ENCODE data around the gene MOK. TPM values are rescaled to one million over a fixed set of nuclear protein-coding genes. Genes with fewer than 3 reads are reported as not detected.

MOK gene
- polyA plus RNA-seq, 3 donors: 8.7 to 19.7 (median 18.7) TPM

DNA sequence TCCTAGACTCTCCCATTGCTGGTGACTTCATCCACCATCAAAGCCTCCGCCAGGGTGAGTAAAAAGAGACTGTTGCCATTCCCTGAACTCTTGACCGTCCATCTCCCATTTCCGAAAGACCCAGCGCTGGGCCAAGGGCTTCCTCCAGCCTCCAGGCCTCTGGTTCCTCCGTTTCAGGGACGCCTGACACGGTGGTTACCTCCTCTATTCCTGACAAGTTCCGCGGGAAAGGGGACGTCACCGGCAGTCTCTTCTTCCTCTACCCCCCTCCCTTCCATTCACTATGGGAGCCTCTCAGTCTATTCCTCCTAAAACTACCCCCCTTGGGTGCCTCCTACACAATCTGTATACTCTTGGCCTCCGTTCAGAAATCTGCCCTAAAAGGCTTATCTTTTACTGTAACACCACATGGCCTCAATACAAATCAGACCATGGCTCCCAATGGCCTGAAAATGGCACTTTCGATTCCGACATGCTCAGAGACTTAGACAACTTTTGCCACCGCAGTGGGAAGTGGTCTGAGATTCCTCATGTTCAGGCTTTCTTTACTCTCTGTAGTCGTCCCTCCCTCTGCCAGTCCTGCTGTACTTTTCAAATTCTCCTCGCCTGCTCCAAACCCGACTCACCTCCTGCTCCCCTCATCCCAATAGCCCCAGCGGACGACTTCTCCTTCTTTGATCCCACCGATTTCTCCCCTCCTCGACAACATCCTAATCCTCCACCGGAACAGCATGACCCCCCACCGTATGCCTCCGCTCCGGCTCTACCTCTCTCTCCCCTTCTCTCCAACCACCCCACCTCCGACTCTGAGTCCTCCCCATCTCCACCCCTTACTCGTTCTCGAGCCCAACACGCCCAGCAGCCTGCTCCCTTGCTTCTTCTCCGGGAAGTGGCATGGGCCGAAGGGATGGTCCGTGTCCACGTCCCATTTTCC lies 70.4 kb downstream of the MOK start:
- H3K27ac ChIP-seq (ENCODE audit: low read depth, low read length): no peak overlapping the region
- WGBS, 3 donors: 61 to 68% (median 68%) methylated on average over 34 of the region's 34 CpGs

DNA sequence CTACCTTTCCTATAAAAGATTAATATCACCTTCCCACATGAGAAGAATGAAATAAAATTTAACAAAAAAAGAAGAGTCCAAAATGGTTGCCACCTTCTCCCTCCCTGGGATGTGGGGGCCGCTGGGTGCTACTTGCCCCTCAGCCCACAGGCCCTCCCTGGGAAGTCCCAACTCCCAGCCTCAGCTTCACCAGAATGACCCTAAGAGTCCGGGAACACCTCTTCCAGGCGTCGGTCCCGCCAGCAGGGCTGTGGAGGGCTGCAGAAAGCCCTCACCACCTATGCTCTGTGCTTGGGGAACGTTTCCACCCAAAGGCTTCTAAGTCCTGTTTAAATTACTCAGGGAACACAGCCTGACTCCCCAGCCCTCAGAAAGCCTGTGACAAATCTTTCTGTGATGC lies 71.9 kb downstream of the MOK start:
- H3K27ac ChIP-seq (ENCODE audit: low read depth, low read length): no peak overlapping the region
- 85 to 94% (median 90%) methylated on average over 6 of the region's 6 CpGs for WGBS, 3 donors

DNA sequence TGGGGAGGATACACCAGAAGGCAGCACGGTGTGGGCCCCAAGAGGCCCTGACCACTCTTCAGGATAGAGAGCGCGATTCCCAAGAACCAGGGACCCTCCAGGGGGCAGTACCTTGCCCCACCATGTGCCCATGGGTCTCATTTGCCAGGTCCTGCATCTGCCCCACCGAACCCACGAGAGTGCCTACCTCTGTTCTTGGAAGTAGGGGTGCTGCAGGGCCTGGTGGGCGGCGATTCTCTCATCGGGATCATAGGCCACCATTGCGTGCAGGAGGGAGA lies 72.7 kb downstream of the MOK start:
- H3K27ac ChIP-seq (ENCODE audit: low read depth, low read length): no peak overlapping the region
- WGBS, 3 donors: 91% methylated on average over 9 of the region's 9 CpGs

DNA sequence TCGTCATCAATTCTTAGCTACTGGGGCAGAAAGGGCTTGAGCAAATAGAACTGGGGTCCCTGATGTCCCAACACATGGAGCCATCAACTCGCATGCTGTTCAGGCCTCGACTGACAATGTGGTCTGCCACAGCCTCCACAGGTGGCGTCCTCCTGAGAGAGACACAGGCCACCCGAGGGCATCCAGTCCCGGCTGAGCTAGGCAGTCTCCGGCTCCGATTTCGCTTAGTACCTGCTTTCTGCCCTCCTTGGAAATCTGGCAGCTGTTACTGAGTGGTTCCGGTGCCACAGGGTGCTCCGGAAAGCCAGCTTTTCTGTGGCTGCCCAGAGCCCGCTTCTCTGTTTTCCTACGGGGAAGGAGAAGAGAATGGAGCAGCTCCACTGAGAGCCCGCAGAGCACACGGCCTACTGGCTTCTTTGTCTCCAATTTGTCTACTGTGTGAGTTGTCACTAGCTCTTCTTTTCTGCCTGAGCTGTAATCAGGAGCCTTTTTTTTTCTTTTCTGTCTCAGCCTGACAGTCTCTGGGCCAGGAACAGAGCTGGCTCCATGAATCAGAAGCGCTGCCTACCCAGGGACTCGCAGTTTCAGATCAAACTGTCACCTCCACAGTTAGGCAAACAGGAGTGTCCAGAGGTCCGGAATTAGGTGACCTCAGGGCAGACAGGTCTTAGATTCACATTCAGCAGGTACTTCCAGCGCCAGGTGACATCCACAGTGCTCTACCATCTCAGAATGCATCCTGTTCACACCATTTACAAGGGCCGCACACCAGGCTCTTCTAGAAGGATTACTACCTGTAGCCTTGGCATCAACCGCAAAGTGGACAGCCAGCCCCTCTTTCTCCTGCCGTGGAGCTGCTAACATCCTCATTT lies 73.3 kb downstream of the MOK start:
- 88 to 90% (median 88%) methylated on average over 22 of the region's 22 CpGs for WGBS, 3 donors
- H3K27ac ChIP-seq (ENCODE audit: low read depth, low read length): no peak overlapping the region

DNA sequence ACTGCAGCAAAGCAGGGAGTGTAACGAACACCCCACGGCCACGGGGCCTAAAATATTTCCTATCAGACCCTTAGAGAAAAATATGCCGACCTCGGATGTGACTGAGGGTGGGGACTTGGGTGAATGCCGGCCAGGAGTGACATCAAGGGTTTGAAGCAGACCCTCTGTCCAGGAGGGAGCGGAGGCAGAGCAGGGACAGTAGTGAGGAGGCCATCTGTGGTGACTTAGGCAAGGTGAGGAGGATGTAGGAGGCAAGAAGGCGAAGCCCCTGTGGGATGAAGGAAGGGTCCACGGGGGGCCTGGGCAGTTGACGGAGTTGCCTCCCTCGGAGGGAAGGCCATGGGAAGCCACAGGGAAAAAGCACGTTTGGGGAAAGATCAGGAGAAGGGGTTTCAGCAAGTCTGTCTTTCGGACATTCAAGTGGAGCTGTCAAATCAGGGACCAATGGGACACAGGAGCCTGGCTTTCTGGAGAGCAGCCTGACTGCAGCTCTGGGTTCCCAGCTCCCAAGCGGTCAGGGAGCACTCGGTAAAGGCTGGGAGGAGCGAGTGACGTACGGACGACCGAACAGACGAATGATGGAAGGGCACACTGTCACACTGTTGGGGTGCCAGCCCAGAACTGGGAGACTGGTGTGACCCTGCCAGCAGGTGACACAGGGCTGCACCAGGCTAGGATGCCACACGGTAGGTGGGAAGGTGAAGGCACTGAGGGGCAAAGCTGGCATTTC lies 74.3 kb downstream of the MOK start:
- 89 to 90% (median 89%) methylated on average over 22 of the region's 22 CpGs for WGBS, 3 donors

DNA sequence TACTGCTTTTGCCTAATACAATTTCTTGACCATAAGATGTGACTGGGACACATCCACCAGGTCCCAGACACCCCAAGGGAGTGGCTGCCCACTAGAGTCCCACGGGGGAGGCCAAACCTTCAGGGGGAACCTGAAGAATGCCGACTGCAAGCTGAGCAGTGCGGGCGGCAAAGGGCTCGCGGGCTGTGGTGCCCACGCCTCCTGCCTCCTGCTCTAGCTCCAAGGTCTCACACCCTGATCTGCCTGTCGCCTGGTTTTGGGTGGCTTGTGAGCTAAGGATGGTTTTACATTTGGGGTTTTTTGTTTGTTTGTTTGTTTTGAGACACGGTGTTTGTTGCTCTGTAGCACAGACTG lies 75.2 kb downstream of the MOK start:
- 90 to 93% (median 92%) methylated on average over 9 of the region's 9 CpGs for WGBS, 3 donors
- no peak overlapping the region for H3K27ac ChIP-seq (ENCODE audit: low read depth, low read length)

More for the DNA sequence above, 74.3 kb downstream of the MOK start:
- no peak overlapping the region for H3K27ac ChIP-seq (ENCODE audit: low read depth, low read length)

DNA sequence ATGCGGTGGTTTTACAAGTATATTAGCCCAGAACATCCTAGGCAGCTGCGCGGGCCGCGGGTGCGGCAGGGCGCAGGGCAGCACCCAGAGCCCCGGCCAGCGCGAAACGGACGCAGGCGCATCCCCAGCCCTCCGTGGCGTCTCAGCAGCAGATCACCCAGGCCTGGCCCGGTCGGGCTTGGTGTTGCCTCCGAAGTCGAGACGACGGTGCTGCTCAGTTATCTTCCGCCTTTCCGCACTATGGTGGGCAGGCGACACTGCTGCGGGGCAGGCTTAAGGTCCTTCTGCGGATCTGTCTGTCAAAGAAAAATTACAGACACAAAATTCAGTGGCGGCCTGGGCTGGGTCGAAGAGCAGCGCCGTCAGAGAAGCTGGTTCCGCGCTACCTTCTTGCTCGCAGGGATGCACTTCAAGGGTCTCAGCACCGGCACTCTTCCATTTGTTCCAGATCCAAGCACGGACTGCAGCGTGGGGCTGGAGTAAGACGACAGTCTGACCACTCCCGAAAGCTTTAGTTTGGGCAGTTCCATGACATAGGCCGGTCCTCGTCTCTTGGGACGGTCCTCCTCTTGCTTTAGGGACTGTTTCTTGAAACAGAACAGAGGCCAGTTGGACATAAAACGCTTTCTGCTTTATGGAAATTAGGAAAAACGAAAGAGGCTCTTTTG lies 75.8 kb downstream of the MOK start:
- 94 to 95% (median 95%) methylated on average over 43 of the region's 43 CpGs for WGBS, 3 donors
- H3K27ac ChIP-seq (ENCODE audit: low read depth, low read length): no peak overlapping the region

DNA sequence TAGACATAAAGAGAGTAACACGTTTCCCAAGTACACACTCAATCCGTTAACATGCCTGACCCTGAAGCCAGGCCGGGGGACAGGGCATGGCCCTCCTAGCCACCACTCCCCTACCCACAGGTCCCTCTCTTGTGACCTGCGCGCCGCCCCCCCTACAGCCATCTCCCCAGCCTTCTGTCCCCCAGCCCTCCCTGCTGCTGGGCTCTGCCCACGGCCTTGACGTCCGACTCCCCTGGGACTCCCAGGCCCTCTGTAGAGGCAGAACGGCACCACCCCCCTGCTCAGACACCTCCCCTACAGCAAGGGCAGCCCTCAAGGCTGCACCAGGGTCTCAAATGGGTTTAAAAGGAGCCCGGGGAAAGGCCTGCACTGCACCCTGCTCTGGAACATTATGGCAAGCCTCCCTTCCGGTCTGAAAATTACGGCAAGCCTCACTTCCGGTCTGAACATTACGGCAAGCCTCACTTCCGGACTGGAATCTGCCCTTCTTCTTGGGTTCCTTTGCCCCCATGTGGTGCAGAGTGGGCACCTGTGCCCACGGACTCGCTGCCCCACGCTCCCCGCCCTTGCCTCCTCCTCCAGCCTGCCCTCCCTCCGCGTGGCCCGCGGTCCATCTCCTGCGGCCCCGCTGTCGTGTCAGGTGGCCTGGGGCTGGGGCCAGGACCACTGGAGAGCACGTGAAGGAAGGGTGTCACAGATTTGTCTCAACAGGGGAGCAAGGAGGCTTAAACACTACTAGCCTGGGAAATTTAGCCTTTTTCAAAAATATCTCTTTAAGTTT lies 77.6 kb downstream of the MOK start:
- 75 to 85% (median 80%) methylated on average over 27 to 28 of the region's 28 CpGs for WGBS, 3 donors
- no peak overlapping the region for H3K27ac ChIP-seq (ENCODE audit: low read depth, low read length)

DNA sequence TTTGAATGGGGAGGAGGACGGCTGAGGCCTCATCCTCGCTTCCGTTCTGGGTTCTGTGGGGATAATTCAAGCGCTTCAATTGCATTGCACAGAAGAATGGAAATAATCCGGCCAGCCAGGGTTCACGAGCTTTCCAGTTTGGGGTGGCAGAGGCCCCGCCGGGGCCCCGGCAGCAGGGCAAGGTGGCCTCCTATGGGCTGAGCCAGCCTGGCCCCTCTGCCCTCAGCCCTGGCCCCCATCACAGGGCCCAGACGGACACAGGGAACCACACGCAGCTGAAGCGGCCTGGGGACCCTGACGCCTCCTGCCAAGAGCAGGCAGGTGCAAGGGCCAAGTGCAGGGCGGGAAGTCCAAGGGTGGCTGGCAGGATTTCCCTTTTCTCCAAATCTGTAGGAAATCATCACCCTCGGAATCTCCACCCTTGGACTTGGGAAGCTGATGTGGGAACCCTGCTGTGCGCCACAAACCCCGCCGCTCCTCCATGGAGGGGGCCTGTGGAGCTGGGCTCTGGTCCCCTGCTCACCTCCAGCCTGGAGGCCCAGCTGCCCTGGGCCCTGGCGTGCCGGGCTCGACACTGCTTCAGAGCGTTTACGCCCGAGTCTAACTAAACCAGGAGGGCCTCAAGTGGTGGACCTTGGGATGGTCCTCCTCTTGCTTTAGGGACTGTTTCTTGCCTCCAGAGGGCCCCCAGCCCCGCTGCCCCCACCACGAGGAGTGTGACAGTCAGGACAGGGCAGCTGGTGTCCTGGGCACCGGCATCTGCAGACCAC lies 78.4 kb downstream of the MOK start:
- H3K27ac ChIP-seq (ENCODE audit: low read depth, low read length): no peak overlapping the region
- WGBS, 3 donors: 85 to 86% (median 86%) methylated on average over 26 to 27 of the region's 27 CpGs

DNA sequence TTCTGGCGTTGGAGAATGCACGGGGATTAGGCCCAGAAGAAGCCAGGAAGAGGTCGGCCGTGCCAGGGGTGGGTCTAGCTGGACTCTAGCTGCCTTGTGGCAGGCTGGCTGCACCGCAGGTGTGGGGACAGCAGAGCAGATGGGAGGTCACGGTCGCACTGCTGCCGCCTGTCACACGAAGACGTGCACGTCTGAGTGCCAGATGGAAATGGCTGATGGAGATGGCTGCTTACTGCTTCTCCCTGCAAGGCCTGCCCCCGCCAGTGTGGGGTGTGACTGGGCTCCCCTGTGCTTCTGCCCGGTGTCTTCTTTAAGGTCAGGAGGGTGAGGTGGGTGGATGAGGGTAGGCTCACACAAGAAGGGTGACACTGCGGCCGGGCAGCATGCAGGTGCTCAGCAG lies 79.0 kb downstream of the MOK start:
- WGBS, 3 donors: 77 to 89% (median 84%) methylated on average over 15 of the region's 15 CpGs
- no peak overlapping the region for H3K27ac ChIP-seq (ENCODE audit: low read depth, low read length)

DNA sequence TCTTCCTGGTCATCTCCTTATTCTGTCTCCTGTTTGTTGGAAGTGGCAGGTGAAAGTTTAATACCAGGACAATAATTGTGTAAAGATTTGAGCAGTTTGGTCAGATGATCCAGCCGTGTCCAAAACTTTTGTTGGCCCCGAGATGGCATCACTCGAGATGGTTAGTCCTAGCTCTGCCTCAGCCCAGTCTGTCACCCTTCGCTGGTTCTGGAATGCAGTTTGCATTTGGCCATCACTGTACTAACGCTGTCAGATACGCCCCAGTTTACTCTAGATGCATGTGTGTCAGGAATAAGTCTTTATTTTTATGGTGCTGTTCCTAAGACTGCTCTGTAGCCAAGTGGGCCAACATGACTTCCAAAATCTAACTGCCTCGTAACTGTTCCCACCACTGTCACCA lies 79.6 kb downstream of the MOK start:
- no peak overlapping the region for H3K27ac ChIP-seq (ENCODE audit: low read depth, low read length)
- WGBS, 3 donors: 93 to 96% (median 95%) methylated on average over 7 of the region's 7 CpGs

DNA sequence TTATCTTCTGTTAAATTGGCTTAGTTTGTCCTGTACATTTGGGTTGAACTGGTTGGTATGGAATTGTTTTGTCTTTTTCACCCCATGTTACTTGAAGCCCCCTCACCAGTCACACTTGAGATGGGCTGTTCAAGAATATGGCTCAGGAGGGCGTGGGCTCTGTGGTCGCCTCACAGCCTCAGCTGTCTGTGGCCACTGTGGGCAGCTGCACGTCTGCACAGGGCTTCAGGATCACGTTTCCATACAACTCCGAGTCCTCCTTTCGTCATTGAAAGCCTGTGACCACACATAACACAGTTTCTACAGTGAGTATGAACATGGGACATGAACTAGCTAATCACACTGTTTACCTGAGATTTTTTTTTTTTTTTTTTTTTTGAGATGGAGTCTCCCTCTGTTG lies 81.3 kb downstream of the MOK start:
- no peak overlapping the region for H3K27ac ChIP-seq (ENCODE audit: low read depth, low read length)
- 89 to 98% (median 94%) methylated on average over 6 of the region's 6 CpGs for WGBS, 3 donors

DNA sequence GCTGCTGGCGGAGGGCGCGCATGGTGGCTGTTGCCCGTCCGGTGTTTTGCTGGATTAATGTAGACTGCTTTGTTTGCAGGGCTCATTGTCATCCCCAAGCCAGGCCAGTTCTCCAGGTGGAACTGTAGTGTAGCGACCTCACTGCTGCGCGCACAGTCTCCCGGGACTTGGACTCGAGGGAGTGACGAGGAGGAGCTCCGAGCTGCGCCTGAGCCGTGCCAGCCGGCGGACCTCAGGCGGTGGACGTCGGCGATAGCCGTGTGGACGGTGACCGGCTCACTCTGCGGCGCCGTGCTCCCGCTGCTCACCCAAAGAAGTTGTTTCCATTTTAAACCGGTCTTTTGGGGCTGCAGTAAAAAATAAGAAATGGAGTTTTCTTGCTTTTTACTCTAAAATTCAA lies 82.2 kb downstream of the MOK start:
- H3K27ac ChIP-seq (ENCODE audit: low read depth, low read length): no peak overlapping the region
- WGBS, 3 donors: 94 to 95% (median 95%) methylated on average over 28 of the region's 28 CpGs

DNA sequence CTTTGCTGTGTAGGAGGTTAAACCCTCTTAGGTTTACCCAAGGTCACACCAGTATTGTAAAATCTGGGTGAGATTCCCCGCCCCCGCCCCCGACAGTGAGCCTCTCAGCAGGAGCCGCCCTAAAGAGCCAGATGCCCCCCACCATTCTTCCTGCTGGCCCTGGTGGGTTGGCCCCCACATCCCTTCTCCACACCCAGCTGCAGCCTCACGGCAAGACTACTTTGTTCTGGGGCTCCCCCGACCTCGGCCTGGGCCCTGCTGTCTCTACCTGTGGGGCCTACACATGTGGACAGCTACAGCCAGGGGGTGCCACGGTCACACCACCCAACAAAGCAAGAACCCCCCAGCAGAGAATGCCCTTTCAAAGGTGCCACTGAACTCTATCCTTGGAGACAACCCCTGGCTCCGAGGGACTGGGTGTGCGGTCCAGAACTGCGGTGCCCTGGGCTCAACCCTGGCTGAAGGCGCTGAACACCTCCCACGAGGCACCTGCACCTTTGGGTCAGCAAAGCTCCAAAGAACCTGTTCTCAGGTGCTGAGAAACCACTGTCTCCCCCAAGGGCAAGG lies 82.9 kb downstream of the MOK start:
- H3K27ac ChIP-seq (ENCODE audit: low read depth, low read length): no peak overlapping the region
- 89 to 91% (median 91%) methylated on average over 13 of the region's 13 CpGs for WGBS, 3 donors

DNA sequence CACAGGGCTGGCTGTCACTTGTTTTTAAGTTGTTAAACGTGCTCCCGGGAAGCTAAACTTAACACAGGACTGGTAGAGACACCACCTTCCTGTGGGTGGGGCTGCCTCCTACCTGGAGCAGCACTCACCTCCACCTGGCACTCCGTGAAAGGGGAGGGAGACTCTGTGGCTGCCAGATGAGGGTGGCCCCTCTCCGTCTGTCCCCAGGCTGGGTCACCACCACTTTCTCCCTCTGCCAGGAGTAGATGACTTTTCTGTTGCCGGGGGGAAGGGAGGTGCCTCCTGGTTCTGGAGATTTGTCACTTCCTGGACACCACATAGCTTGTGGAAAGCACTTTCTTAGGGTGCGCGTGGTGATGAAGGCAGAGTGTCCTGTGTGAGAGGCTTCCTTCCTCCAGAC lies 83.9 kb downstream of the MOK start:
- H3K27ac ChIP-seq (ENCODE audit: low read depth, low read length): no peak overlapping the region
- WGBS, 3 donors: 41 to 51% (median 47%) methylated on average over 7 of the region's 7 CpGs

DNA sequence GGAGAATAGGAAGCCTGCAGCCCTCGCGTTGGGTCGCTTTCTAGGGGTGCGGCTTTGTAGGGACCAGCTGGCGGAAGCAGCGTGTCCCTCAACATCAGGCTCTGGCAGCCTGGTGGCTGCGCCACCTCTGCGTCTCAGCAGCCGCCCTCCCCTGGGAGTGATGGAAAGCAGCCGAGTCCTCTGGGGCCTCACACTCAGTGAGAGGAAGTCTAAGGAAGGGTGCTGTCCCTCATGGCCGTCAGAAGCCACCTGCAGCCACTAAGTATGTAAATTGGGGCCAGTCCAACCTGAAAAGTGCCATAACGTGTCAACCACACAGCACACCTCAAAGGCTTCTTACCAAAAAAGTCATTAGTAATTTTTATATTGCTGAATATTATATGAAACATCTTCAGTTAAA lies 84.9 kb downstream of the MOK start:
- WGBS, 3 donors: 83 to 92% (median 85%) methylated on average over 12 of the region's 12 CpGs
- no peak overlapping the region for H3K27ac ChIP-seq (ENCODE audit: low read depth, low read length)

DNA sequence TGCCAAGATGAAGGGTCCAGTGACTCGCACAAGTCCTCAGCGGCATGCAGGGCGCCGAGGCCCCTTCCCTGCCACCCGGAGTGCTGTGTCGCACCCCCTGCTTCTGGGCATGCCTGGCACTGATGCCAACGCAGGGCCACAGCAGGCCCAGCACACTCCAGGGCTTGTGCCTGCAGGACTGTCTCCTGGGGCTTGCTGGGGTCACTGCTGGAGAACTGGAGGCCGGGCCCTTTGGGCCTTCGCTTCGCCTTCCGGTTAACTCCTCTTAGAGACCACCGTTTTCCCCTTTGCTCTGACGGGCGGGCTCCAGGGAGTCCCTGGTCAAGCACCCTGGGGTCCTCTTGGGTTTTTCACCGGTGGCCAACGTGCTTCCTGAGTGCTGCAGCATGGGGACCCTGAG lies 85.6 kb downstream of the MOK start:
- no peak overlapping the region for H3K27ac ChIP-seq (ENCODE audit: low read depth, low read length)
- WGBS, 3 donors: 92 to 97% (median 92%) methylated on average over 16 of the region's 16 CpGs
